Pancreas (tissue), 10 donors: ENCODE results near the gene ATP11C. TPM values are rescaled to one million over a fixed set of nuclear protein-coding genes. Genes with fewer than 3 reads are reported as not detected.
"Not testable (repeated sequence)": the region's sequence is repeated elsewhere in the genome, so short reads cannot be mapped to it uniquely, and the experiment has no call there.

Experiments
- ATAC-seq, 4 donors: fragments of 200-7000 bp; cut with Tn5 transposase; one replicate each; pipeline versions ENCODE4 v1.8.0 to v1.9.1; 2020; ENCODE audit warnings: mild to moderate bottlenecking in 4 of 4, moderate library complexity in 4 of 4
- DNase-seq, 6 donors: peaks; one replicate each; pipeline ENCODE4 v3.0.0-alpha.2; 2020
- FAIRE-seq: peaks from 2 replicates; lab custom pipeline; 2012; peaks lifted over from hg19 to GRCh38; lab: Jason Lieb, UNC
- H3K27ac ChIP-seq, 4 donors: fragments of 200-600 bp; sonication (generic); 1 replicate in 3 of 4; 2 replicates in 1 of 4; pipeline versions ENCODE4 v1.5.0 to v1.8.0; 2020
- H3K27me3 ChIP-seq, 4 donors: fragments of 200-600 bp; one replicate each; pipeline ENCODE4 v1.8.0; 2021
- H3K36me3 ChIP-seq, 3 donors: fragments of 200-600 bp; sonication (generic) in 1 of 3; one replicate each; pipeline versions ENCODE4 v1.5.0 to v1.8.0; 2020 to 2021
- H3K4me1 ChIP-seq, 3 donors: fragments of 200-600 bp; one replicate each; pipeline ENCODE4 v1.8.0; 2021
- H3K4me3 ChIP-seq, 4 donors: fragments of 200-600 bp; sonication (generic) in 2 of 4; one replicate each; pipeline versions ENCODE4 v1.5.0 to v1.8.0; 2020 to 2021
- H3K9me3 ChIP-seq, 4 donors: fragments of 200-600 bp; one replicate each; pipeline ENCODE4 v1.8.0; 2021
- WGBS, 2 donors: extraction: QIAGEN DNeasy Blood & Tissue Kit; methylation state at CpG; one replicate each; pipeline ENCODE4 v1.1.7; 2013; 5-methylcytosine and 5-hydroxymethylcytosine counted together
- intact Hi-C, 3 donors: fragments of 100-400 bp; cut with DNase I; formaldehyde crosslinking; loops; one replicate each; pipeline versions ENCODE4 v1.11.1 to v1.14.2; 2022
- polyA plus RNA-seq, 2 donors: library from polyadenylated mRNA; stranded (reverse); fragments of 200-250 nt; gene quantifications; one replicate each; pipeline ENCODE4 v1.2.3, GENCODE V29; 2013
- total RNA-seq, 6 donors: library from RNA; stranded (reverse); fragmentation: NEBNext Ultra II Directional in 4 of 6; extraction: Animal tissue kit (Norgen Biotek cat#: 25700) in 4 of 6; gene quantifications; one replicate each; pipeline versions ENCODE4 v1.2.1 to v1.2.4, GENCODE V29; 2021 to 2023
- TF ChIP-seq, protein P1 (sequence below), 4 donors: fragments of 200-600 bp; sonication (generic) in 3 of 4; IDR thresholded peaks; one replicate each; pipeline versions ENCODE4 v1.5.0 to v1.8.0; 2021; ENCODE audit warnings: antibody characterized with exemption in 4 of 4
- donor health status: healthy with polysubstance abuse.
- donor health status: DM: no; HTN: no; CAD: no; lungs with moderate emphysema.
- donor health status: DM: no; HTN: no; CAD: no.
- donor health status: control.
- donor health status: control.
- donor health status: Bipolar disorder and iron deficiency.
- donor health status: DM: yes; HTN: yes; CAD: no.
- donor health status: DM: no; HTN: no; CAD: no.
- donor health status: DM: no; HTN: no; CAD: no.
- donor health status: DM: yes; HTN: yes; CAD: no.

Gene ATP11C
- total and polyA plus RNA-seq, 8 donors = 1.3 to 10.3 (median 3.6) TPM

- 49 to 79% methylated on average over 4 of the region's 4 CpGs for WGBS, 2 donors
- H3K36me3 ChIP-seq = no peaks in the 10 kb centered on the region
- intact Hi-C loops = no loop called here
- no peaks in the 10 kb centered on the region for H3K9me3 ChIP-seq
- DNase-seq (no peak), ATAC-seq (no peak), FAIRE-seq (no peak)
- H3K27ac ChIP-seq = no peak overlapping the region
- H3K27me3 ChIP-seq = peaks cover 0 to 5% (median 0%) of the 10 kb centered on the region in 4 donors
- H3K4me1 ChIP-seq = no peaks in the 10 kb centered on the region
- TF ChIP-seq, protein P1, sequence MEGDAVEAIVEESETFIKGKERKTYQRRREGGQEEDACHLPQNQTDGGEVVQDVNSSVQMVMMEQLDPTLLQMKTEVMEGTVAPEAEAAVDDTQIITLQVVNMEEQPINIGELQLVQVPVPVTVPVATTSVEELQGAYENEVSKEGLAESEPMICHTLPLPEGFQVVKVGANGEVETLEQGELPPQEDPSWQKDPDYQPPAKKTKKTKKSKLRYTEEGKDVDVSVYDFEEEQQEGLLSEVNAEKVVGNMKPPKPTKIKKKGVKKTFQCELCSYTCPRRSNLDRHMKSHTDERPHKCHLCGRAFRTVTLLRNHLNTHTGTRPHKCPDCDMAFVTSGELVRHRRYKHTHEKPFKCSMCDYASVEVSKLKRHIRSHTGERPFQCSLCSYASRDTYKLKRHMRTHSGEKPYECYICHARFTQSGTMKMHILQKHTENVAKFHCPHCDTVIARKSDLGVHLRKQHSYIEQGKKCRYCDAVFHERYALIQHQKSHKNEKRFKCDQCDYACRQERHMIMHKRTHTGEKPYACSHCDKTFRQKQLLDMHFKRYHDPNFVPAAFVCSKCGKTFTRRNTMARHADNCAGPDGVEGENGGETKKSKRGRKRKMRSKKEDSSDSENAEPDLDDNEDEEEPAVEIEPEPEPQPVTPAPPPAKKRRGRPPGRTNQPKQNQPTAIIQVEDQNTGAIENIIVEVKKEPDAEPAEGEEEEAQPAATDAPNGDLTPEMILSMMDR (IDR thresholded peaks at IDR 0.05) = no peak
- no peak overlapping the region for H3K4me3 ChIP-seq
Measured at GRCh38 chrX:139930401-139930800, 2.5 kb downstream of the ATP11C start.

DNA sequence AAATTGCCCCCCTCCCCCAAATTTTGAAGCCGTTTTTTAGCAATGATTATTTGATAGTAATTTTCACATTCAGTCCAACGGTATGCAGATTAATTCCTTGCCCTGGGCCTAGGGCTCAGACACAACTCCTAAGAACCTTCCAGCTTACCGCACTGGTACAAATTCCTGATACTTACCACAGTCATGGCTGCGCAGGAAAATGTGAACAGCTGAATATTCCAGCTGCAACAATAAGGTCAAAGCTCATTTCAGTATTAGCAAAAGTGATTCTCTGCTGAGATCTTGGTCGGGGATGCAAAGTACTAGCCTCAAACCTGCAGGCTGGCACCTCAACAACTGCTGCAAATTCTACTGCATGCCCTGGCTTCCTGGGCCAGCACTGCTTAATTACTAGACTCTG, 3.0 kb downstream of the ATP11C start:
- Histone ChIP-seq H3K4me3 (no peak overlapping the region), H3K36me3 (no peaks in the 10 kb centered on the region), H3K4me1 (no peaks in the 10 kb centered on the region), H3K9me3 (no peaks in the 10 kb centered on the region), H3K27me3 (peaks cover 0 to 5% (median 0%) of the 10 kb centered on the region in 4 donors), H3K27ac (no peak overlapping the region)
- no peak for FAIRE-seq
- intact Hi-C loops = no loop called here
- no peak for ATAC-seq
- TF ChIP-seq, protein P1 (IDR thresholded peaks at IDR 0.05) = no peak
- DNase-seq = no peak
- 62 to 81% methylated on average over 5 of the region's 5 CpGs for WGBS, 2 donors

DNA sequence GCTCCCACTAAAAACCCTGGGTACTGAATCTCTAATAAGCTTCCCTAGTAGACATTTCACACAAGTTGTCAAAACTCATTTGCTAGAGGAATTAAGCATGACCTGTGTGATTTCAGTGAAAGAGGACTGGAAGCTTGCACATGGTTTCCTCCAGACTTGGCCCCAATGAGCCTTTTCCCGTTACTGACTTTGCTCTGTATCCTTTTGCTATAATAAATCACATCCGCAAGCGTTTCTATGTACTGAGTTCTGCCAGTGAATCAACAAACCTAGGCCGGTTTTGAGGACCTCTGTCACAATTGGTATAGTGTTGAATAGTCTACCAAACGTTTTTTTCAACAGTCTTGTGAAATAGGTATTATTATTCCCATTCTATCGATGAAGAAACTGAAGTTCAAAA, 8.2 kb downstream of the ATP11C start:
- 62 to 64% methylated on average over 6 of the region's 6 CpGs for whole genome bisulfite sequencing, 2 donors
- intact Hi-C loops = no loop called here
- Histone ChIP-seq H3K36me3 (no peaks in the 10 kb centered on the region), H3K27me3 (peaks cover 0 to 5% (median 0%) of the 10 kb centered on the region in 4 donors), H3K4me3 (no peak overlapping the region), H3K27ac (no peak overlapping the region), H3K9me3 (no peaks in the 10 kb centered on the region), H3K4me1 (no peaks in the 10 kb centered on the region)
- no peak for FAIRE-seq
- ATAC-seq = no peak
- DNase-seq = no peak
- TF ChIP-seq, protein P1 (IDR thresholded peaks at IDR 0.05) = no peak

GRCh38 chrX:139924069-139924695, 8.7 kb downstream of the ATP11C start:
- intact Hi-C loops = no loop called here
- Histone ChIP-seq H3K9me3 (no peaks in the 10 kb centered on the region), H3K27me3 (peaks cover 0 to 5% (median 0%) of the 10 kb centered on the region in 4 donors), H3K36me3 (no peaks in the 10 kb centered on the region), H3K4me1 (no peaks in the 10 kb centered on the region), H3K4me3 (no peak overlapping the region), H3K27ac (no peak overlapping the region)
- DNase-seq = no peak
- no peak for FAIRE-seq
- TF ChIP-seq, protein P1 (IDR thresholded peaks at IDR 0.05) = no peak
- 42 to 43% methylated on average over 5 of the region's 5 CpGs for WGBS, 2 donors
- no peak for ATAC-seq

DNA sequence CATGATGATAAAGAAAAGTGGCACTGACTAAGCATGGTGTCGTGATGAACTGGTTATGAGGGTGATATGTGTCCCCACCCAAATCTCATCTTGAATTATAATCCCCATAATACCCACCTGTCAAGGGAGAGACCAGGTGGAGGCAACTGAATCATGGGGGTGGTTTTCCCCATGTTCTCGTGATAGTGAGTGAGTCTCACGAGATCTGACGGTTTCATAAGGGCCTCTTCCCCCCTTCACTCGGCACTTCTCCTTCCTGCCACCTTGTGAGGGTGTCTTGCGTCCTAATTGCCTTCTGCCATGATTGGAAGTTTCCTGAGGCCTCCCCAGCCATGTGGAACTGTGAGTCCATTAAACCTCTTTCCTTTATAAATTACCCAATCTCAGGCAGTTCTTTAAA, 11.7 kb downstream of the ATP11C start:
- H3K27ac ChIP-seq, intact Hi-C loops, H3K9me3 ChIP-seq, DNase-seq, H3K27me3 ChIP-seq, FAIRE-seq, H3K4me1 ChIP-seq, ATAC-seq, H3K4me3 ChIP-seq, H3K36me3 ChIP-seq: not testable (repeated sequence)
- 62 to 88% methylated on average over 6 of the region's 6 CpGs for WGBS, 2 donors
